Effector memory CD4-positive, alpha-beta T cell (primary cell): ENCODE data around the gene SLC46A3.
"Not testable (repeated sequence)": the region's sequence is repeated elsewhere in the genome, so short reads cannot be mapped to it uniquely, and the experiment has no call there.

Experiments used
- DNase-seq, 3 donors: peaks; one replicate each; pipeline ENCODE4 v3.0.0-alpha.2; 2020
- H3K27ac ChIP-seq: 2 replicates; pipeline ENCODE4 v1.7.0; 2013; ENCODE audit warnings: mild to moderate bottlenecking, low read length, moderate library complexity; ENCODE audit not compliant: insufficient read depth, poor library complexity, severe bottlenecking
- H3K27me3 ChIP-seq: replicated peaks from 2 replicates; pipeline ENCODE4 v1.7.0; 2013; ENCODE audit warnings: mild to moderate bottlenecking, low read length; ENCODE audit not compliant: insufficient read depth, control insufficient read depth, poor library complexity, severe bottlenecking
- H3K36me3 ChIP-seq: 2 replicates; pipeline ENCODE4 v1.7.0; 2013; ENCODE audit warnings: mild to moderate bottlenecking, low read length, moderate library complexity; ENCODE audit not compliant: control insufficient read depth, insufficient read depth
- H3K4me1 ChIP-seq: 2 replicates; pipeline ENCODE4 v1.7.0; 2013; ENCODE audit warnings: low read length, mild to moderate bottlenecking; ENCODE audit not compliant: control insufficient read depth, insufficient read depth, poor library complexity, severe bottlenecking
- H3K4me3 ChIP-seq: 2 replicates; pipeline ENCODE4 v1.7.0; 2013; ENCODE audit warnings: low read length, low read depth, mild to moderate bottlenecking; ENCODE audit not compliant: insufficient read depth, poor library complexity, severe bottlenecking
- H3K9me3 ChIP-seq: 2 replicates; pipeline ENCODE4 v1.7.0; 2013; ENCODE audit warnings: mild to moderate bottlenecking, low read length, moderate library complexity; ENCODE audit not compliant: control insufficient read depth

Gene SLC46A3

GRCh38 chr13:28714651-28715050 is 4.1 kb downstream of the SLC46A3 start:
- Histone ChIP-seq H3K36me3 (peaks cover 7% of the 10 kb centered on the region), H3K27me3 (no peaks in the 10 kb centered on the region), H3K4me3 (no peak overlapping the region), H3K27ac (no peak overlapping the region), H3K9me3 (no peaks in the 10 kb centered on the region), H3K4me1 (peaks cover 10% of the 10 kb centered on the region)
- no peak for DNase-seq

GRCh38 chr13:28710161-28710560 is 8.6 kb downstream of the SLC46A3 start:
- no peak overlapping the region for H3K4me3 ChIP-seq
- H3K36me3 ChIP-seq, result peaks cover 14% of the 10 kb centered on the region
- H3K9me3 ChIP-seq, result no peaks in the 10 kb centered on the region
- H3K4me1 ChIP-seq, result no peaks in the 10 kb centered on the region
- DNase-seq, result no peak
- H3K27me3 ChIP-seq, result no peaks in the 10 kb centered on the region
- H3K27ac ChIP-seq, result no peak overlapping the region

DNA sequence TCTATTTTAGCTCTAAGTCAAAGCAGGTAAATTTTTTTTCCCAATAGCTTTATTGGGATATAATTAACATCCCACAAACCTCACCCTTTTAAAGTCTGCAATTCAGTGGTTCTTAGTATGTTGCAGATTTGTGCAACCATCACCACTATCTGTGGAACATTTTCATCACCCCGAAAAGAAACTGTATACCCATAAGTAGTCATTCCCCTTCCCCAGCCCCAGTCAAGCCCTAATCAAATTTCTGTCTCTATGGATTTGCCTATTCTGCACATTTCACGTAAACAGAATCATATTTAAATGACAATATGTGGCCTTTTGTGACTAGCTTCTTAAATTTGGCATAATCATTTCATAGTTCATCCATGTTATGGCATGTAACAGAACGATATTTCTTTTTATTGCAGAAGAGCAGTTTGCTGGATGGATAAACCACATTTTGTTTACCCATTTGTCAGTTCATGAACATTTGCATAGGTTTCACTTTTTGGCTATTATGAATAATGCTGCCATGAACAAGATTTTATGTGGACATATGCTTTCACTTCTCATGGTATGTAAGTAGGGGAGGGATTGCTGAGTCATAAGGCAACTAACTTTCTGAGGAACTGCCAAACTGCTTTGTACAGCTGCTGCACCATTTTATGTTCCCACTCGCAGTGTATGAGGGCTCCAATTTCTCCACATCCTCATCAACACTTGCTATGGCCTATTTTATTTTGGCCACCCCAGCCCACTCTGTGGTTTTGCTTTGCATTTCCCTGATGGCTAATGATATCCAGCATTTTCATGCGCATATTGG is 10.9 kb downstream of the SLC46A3 start:
- Histone ChIP-seq H3K4me1 (no peaks in the 10 kb centered on the region), H3K27ac (no peak overlapping the region), H3K36me3 (peaks cover 19% of the 10 kb centered on the region), H3K9me3 (no peaks in the 10 kb centered on the region), H3K4me3 (no peak overlapping the region), H3K27me3 (no peaks in the 10 kb centered on the region)
- no peak for DNase-seq

- Histone ChIP-seq H3K27me3 (no peaks in the 10 kb centered on the region), H3K4me3 (no peak overlapping the region), H3K4me1 (no peaks in the 10 kb centered on the region), H3K36me3 (peaks cover 28% of the 10 kb centered on the region), H3K27ac (no peak overlapping the region), H3K9me3 (no peaks in the 10 kb centered on the region)
- DNase-seq, result no peak
Measured at GRCh38 chr13:28705461-28706083, 13.2 kb downstream of the SLC46A3 start.

DNA sequence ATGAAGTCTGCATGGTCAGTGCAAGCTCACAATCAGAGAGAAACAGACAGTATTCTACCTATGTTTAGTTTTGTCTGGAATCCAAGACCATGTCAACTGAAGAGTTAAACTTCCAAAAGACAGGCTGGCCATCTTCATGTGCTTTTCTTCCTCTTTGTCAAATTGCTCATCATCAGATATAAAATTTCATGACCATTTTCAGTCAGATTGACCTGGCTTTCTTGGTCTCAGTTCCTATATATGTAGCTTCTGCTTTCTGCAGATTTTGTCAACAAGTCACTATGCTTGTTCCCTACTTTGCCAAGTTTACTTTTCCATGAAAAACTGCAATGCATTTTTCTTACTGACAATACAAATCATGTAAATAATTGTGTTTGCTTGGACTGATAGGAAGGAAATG is 13.9 kb downstream of the SLC46A3 start:
- Histone ChIP-seq H3K4me1 (no peaks in the 10 kb centered on the region), H3K27ac (no peak overlapping the region), H3K4me3 (no peak overlapping the region), H3K36me3 (peaks cover 26% of the 10 kb centered on the region), H3K9me3 (no peaks in the 10 kb centered on the region), H3K27me3 (no peaks in the 10 kb centered on the region)
- no peak for DNase-seq

GRCh38 chr13:28704282-28704681 is 14.5 kb downstream of the SLC46A3 start:
- no peaks in the 10 kb centered on the region for H3K27me3 ChIP-seq
- no peak for DNase-seq
- H3K4me1 ChIP-seq, result no peaks in the 10 kb centered on the region
- H3K27ac ChIP-seq, result no peak overlapping the region
- no peak overlapping the region for H3K4me3 ChIP-seq
- H3K36me3 ChIP-seq, result peaks cover 27% of the 10 kb centered on the region
- no peaks in the 10 kb centered on the region for H3K9me3 ChIP-seq

DNA sequence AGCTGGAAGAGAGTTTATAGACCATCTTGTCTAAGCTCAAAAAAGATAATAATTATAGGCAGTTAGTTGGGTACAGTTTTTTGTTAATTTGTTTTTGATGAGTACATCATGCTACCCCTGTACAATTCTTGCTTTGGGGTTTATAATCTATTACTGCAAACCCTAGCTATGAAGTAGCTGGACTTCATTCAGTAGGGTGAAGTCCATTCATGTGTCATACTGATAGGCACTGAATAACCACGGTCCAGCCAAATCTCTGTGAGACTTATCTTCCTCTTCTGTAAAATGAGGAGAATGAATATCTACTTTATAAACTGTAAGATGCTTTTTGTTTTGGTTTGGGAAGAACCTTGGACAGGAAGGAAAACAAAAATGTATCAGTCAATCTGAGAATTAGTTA is 19.5 kb downstream of the SLC46A3 start:
- H3K27me3 ChIP-seq, result no peaks in the 10 kb centered on the region
- H3K4me3 ChIP-seq, result no peak overlapping the region
- H3K36me3 ChIP-seq, result peaks cover 30% of the 10 kb centered on the region
- no peaks in the 10 kb centered on the region for H3K9me3 ChIP-seq
- no peak for DNase-seq
- H3K4me1 ChIP-seq, result no peaks in the 10 kb centered on the region
- H3K27ac ChIP-seq, result no peak overlapping the region

DNA sequence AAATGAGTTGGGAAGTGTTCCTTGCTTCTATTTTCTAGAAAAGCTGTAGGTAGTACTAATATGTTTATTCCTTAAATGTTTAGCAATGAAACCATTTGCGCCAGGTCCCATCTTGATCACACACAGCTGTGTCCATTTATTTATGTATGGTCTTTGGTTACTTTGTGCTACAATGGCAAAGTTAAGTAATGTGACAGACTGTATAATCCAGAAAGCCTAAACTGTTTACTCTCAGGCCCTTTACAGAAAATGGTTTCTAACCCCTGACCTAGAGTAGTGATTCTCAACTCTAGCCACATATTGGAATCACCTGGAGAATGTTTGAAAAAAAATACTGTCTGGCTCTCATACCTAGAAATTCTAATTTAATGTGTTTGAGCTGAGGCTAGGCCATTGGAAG is 21.3 kb downstream of the SLC46A3 start:
- H3K36me3 ChIP-seq, result peaks cover 26% of the 10 kb centered on the region
- H3K4me3 ChIP-seq, result no peak overlapping the region
- no peaks in the 10 kb centered on the region for H3K4me1 ChIP-seq
- no peaks in the 10 kb centered on the region for H3K9me3 ChIP-seq
- H3K27ac ChIP-seq, result no peak overlapping the region
- H3K27me3 ChIP-seq, result no peaks in the 10 kb centered on the region
- DNase-seq, result no peak

- not testable (repeated sequence) for H3K4me3 ChIP-seq, H3K27ac ChIP-seq, H3K27me3 ChIP-seq, DNase-seq, H3K36me3 ChIP-seq, H3K4me1 ChIP-seq, H3K9me3 ChIP-seq
Measured at GRCh38 chr13:28693605-28694491, 24.9 kb downstream of the SLC46A3 start.

GRCh38 chr13:28685892-28686291 is 32.9 kb downstream of the SLC46A3 start:
- H3K9me3 ChIP-seq, result no peaks in the 10 kb centered on the region
- no peaks in the 10 kb centered on the region for H3K36me3 ChIP-seq
- no peak overlapping the region for H3K27ac ChIP-seq
- H3K4me3 ChIP-seq, result no peak overlapping the region
- no peak for DNase-seq
- H3K4me1 ChIP-seq, result no peaks in the 10 kb centered on the region
- H3K27me3 ChIP-seq, result no peaks in the 10 kb centered on the region
